HS-27A (cell line): Measurements from ENCODE around the gene GORAB.

ENCODE experiments used
- DNase-seq: peaks from one replicate; pipeline ENCODE4 v3.0.0-alpha.2; 2012; ENCODE audit warnings: low read depth, missing footprints

Gene GORAB

DNA sequence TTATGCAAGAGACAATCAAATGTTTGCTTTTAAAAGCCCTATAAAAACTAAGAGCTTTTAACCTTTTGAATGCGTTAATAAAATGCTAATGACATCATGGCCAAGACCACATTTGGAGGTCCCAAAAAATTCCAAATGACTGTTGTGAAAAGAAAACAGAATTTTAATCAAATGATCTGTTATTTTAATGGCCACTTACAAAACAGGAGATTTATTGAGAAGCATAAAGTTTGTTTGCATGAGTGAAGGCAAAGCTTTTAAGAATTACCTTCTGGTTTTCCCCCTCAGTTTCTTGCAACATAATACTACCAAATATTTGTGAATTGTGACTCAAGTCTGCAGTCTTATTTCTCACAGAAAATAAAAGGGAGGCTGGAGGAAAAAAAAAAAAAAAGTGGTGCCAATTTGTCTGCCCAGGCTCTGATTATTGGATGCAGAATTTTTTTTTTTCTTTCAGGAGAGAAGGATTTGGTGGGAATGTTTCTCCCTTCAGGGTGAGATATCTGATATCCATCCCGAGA, 60.7 kb downstream of the GORAB start:
- DNase-seq = no peak

DNA sequence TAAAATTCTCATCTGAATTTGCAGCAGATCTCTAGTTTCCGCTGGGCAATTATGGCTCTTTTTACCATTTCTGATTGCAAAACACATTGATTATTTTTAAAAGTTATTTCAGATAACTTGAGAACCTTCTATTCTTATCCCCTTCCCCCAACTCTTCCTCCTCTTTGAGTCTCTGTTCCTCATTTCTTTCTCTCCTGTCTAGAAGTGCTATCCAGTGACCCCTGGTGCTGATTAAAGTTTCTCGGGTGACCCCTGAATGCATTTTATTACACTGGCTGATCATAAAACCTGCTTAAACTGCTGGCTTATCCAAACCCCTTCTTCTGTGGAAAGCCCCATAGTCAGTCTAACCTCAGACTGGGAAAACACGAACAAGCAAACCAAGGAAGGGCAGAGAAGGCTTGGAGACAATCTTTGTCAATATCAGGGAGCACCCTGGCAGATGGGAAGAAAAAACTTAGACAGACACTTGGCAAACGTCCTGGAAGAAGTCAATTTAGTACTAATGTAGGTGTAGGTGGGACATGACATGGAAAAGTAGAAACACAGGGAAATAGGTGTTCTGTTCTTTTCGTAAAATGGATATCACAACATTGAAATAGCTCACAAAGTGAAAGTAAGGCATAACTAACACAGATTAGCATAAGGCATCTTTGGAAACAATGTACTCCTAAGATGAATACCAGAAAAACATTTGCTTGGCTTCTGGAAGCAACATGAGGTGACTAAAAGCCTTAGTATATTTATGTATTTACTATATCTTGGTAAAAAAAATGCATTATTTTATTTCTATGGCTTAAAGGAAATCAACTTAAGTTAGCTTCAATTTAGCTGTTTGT, 61.4 kb downstream of the GORAB start:
- no peak for DNase-seq

DNA sequence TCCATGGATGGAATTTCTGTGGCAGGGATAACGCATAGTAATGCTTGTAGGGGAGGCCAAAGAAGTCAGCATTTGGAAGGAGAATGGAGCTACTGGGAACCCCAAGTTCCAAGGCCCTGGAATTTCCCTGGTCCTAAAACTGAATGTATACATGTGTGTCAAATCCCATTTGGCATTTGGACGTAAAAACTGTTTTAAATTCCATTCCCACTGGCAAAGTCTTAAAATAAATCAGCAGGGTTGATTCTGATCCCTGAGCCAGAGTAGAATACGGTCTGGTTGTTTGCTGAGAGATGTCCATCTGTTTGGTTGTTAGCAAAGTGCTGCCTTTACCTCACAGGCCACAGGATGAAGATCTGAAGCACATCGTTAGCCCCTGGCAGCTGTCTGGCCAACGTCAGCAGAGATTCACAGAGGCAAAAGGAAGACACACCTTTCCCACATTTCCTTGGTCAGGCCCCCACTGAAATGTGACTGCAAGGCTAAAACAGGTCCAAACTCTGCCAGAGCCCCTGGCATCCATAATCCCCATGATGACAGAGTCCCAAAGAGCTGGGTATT, 62.2 kb downstream of the GORAB start:
- DNase-seq = no peak

DNA sequence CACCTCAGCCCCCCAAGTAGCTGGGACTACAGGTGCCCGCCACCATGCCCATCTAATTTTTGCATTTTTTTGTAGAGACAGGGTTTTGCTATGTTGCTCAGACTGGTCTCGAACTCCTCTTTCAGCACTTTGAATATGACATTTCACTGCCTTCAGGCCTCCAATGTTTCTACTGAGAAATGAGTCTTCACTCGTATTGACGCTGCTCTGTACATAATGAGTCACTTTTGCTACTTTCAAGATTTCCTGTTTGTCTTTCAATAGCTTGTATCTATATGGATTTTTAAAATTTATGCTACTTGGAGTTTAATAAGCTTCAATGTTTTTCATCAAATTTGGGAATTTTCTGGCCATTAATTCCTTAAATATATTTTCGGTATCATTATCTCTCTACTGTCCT, 64.7 kb downstream of the GORAB start:
- no peak for DNase-seq

DNA sequence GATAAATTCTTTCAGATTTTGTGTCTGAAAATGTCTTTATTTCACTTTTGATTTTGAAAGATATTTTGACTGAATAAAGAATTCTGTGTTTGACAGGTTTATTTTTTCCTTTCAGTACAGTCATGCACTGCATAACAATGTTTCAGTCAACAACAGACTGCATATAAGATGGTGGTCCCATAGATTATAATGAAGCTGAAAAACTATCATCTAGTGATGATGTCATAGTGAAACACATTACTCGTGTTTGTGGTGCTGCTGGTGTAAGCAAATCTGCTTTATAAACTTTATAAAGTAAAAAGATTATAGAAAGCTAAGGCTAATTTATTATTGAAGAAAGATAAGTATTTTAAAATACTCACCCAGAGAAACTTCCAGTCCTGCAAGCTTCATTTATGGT, 66.7 kb downstream of the GORAB start:
- no peak for DNase-seq

DNA sequence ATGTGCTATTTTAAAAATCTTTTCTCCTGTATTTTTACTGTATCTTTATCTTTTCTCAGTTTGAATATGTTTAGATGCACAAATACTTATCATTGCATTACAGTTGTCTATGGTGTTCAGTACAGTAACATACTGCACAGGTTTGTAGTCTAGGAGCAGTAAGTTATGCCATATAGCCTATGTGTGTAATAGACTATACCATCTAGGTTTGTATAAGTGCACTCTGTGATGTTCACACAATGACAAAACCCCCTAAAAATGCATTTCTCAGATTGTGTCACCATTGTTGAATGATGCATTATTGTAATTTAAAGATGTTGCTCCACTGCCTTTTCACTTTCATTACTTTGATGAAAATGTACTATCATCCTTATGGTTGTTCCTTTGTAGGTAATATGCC, 67.1 kb downstream of the GORAB start:
- DNase-seq = no peak

DNA sequence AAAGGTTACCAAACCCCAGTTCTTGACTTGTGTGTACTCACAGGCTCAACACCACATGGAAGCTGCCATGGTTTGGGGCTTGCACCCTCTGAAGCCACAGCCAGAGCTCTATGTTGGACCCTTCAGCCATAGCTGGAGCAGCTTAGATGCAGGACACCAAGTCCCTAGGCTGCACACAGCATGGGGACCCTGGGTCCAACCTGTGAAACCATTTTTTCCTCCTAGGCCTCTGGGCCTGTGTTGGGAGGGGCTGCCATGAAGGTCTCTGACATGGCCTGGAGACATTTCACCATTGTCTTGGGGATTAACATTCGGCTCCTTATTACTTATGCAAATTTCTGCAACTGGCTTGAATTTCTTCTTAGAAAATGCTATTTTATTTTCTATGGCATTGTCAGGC, 69.9 kb downstream of the GORAB start:
- no peak for DNase-seq
